Measurements from ENCODE around the gene HOXA3. TPM values are rescaled to one million over a fixed set of nuclear protein-coding genes. Genes with fewer than 3 reads are reported as not detected.
A peak's percentile ranks its signal among the peaks of the same experiment; 100 is the strongest.

The HOXA3 gene
- total RNA-seq, 1 donor from 2014 or later, result 12.1 TPM

DNA sequence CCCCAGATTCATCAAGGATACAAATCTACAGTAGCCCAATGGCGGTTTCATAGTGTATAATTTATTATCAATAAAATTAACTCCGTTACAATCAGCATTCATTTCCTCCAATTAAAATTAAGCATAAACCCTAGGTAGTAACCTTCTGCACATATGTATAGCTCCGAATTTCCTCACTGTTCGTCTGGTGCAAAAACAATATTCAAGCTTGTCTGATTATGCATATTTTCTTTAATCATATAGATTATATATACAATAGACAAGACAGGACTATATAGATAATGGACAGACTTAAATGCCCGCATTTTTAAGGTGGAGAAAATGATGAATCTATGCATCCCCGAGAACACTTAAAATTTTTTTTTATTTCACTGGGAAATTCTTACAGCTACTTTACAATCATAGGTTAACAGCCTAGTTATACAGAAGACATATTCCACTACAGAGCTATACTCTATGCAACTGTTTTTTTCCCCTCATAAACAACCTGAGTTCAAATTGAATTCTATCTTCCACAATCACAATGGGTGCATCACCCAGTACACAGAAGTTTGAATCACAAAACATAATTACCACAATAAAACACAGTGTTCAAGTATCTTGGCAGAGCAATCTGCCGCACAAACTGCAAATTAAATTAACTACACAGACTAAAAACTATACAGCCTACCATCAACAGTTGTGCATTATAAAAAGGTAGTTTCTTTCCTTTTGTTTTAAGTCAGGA, 10.3 kb upstream of the HOXA3 start:
- peaks cover 73% of the 10 kb centered on the region for H3K27me3 Mint-ChIP-seq (ENCODE audit: low read depth)
- peaks cover 4% of the 10 kb centered on the region for H3K36me3 Mint-ChIP-seq (ENCODE audit: low read depth)
- H3K4me3 Mint-ChIP-seq (ENCODE audit: unreplicated experiment), result no peak overlapping the region
- H3K9me3 Mint-ChIP-seq (ENCODE audit: low read depth), result peaks cover 4% of the 10 kb centered on the region
- H3K27ac Mint-ChIP-seq (ENCODE audit: unreplicated experiment), result no peak overlapping the region
- TF ChIP-seq, protein P1, sequence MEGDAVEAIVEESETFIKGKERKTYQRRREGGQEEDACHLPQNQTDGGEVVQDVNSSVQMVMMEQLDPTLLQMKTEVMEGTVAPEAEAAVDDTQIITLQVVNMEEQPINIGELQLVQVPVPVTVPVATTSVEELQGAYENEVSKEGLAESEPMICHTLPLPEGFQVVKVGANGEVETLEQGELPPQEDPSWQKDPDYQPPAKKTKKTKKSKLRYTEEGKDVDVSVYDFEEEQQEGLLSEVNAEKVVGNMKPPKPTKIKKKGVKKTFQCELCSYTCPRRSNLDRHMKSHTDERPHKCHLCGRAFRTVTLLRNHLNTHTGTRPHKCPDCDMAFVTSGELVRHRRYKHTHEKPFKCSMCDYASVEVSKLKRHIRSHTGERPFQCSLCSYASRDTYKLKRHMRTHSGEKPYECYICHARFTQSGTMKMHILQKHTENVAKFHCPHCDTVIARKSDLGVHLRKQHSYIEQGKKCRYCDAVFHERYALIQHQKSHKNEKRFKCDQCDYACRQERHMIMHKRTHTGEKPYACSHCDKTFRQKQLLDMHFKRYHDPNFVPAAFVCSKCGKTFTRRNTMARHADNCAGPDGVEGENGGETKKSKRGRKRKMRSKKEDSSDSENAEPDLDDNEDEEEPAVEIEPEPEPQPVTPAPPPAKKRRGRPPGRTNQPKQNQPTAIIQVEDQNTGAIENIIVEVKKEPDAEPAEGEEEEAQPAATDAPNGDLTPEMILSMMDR (IDR thresholded peaks at IDR 0.05), result no peak
- H3K4me1 Mint-ChIP-seq (ENCODE audit: low read depth), result peaks cover 6% of the 10 kb centered on the region
- DNase-seq (ENCODE audit: low spot score), result no peak

DNA sequence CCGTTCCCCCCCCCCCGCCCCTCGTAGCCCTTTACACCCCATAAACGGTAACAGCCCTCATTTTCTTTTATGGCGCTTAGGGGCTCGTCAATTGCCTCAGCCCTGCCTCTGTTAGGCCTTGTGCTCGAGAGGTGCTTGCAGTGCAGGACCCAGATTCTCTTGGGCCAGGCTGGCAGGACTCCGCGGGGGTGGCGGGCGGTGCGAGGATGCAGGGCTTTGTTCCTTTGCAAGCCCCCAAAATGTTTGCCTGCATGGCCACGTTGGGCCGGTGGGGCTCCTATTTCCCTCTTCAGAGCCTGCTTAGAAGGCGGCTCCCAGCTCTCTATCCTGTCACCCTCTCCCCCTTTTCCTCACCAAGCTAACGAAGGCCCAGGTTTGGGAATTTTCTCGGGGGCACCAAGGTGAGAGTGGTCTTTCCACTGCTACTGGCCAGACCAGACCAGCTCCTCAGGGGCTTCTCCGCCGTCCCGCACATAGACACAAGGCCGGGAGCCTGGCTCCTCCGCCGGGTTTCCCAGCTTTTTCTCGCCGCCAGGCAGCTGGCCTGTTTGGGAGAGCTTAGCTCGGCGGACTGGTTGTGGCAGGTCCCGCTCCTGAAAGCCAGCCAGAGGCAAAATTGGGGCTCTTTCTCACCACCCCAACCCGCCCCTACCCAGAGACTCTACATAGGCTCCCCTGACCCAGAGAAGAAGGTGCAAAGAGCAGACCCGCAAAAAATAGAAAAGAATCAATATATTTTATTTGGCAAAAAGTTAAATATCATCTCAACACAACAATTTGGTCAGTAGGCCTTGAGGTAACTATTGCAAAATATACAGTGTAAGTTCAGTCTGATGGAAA, 9.6 kb upstream of the HOXA3 start:
- peak; percentile 68 for DNase-seq (ENCODE audit: low spot score)
- no peak overlapping the region for H3K27ac Mint-ChIP-seq (ENCODE audit: unreplicated experiment)
- H3K36me3 Mint-ChIP-seq (ENCODE audit: low read depth), result peaks cover 4% of the 10 kb centered on the region
- TF ChIP-seq, protein P1 (IDR thresholded peaks at IDR 0.05), result no peak
- peaks cover 4% of the 10 kb centered on the region for H3K9me3 Mint-ChIP-seq (ENCODE audit: low read depth)
- no peak overlapping the region for H3K4me3 Mint-ChIP-seq (ENCODE audit: unreplicated experiment)
- H3K4me1 Mint-ChIP-seq (ENCODE audit: low read depth), result peaks cover 6% of the 10 kb centered on the region
- peaks cover 73% of the 10 kb centered on the region for H3K27me3 Mint-ChIP-seq (ENCODE audit: low read depth)

DNA sequence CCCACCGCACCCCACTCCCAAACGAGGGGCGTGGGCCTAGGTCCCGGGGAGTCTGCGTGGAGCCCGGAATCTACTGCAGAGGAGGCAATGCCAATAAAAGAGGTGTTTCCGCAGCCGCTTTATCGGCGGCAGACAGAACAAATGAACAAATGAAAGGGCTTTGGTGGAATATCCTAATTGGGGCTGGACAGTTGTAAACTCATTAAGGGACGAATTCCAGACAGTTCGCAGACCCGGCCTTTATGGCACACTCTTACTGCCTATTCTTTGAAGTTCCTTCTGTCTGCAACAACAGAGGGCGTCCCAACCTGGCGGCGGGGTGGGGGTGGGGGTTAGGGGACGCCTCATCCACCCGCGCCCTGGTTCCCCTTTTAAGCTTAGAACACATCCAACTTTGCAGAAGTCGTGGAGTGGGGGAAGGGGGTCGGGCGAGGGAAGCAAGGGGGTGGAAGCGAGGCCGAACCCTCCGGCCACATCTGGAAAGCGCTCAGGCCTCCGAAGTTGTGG, 8.9 kb upstream of the HOXA3 start:
- Mint-ChIP-seq H3K9me3 (ENCODE audit: low read depth) (peaks cover 4% of the 10 kb centered on the region), H3K4me1 (ENCODE audit: low read depth) (peaks cover 9% of the 10 kb centered on the region), H3K4me3 (ENCODE audit: unreplicated experiment) (peak overlapping the region; percentile 69), H3K36me3 (ENCODE audit: low read depth) (peaks cover 4% of the 10 kb centered on the region), H3K27ac (ENCODE audit: unreplicated experiment) (no peak overlapping the region), H3K27me3 (ENCODE audit: low read depth) (peaks cover 71% of the 10 kb centered on the region)
- TF ChIP-seq, protein P1 (IDR thresholded peaks at IDR 0.05), result no peak
- DNase-seq (ENCODE audit: low spot score), result peak; percentile 49

DNA sequence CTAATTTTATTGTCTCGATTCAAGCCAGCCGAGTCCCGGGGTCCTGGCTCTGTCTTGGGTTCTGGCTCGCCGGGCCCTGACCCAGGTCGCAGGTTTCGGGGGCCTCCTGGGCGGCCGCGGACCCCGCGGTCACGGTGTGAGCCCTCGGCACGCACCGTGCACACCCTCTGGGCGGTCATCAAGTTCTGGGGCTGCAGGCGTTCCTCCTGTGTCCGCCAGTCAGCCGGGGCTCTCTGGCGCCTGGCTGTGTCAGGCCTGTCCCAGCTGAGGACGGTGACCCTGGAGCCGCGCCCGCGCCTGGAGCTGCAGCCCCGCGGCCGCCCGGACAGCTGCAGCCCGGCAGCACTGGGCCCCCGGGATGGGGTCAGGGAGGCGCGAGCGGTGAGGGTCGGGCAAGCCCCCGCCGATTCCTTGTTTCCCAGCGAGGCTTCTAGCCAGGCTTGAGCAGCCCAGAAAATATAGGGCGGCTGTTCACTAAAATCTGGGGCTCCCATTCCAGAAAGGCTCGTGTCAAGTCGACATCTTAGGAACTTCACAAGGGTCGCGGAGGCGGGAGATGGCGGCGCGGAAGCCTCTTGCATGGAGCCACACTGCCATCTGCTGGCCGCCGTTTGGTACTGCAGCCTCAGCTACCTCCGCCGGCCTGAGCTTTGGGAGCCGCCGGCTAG, 8.3 kb upstream of the HOXA3 start:
- peaks cover 4% of the 10 kb centered on the region for H3K9me3 Mint-ChIP-seq (ENCODE audit: low read depth)
- peaks cover 8% of the 10 kb centered on the region for H3K4me1 Mint-ChIP-seq (ENCODE audit: low read depth)
- peaks cover 70% of the 10 kb centered on the region for H3K27me3 Mint-ChIP-seq (ENCODE audit: low read depth)
- peaks cover 4% of the 10 kb centered on the region for H3K36me3 Mint-ChIP-seq (ENCODE audit: low read depth)
- peak; percentile 94 for DNase-seq (ENCODE audit: low spot score)
- peak overlapping the region; percentile 69 for H3K4me3 Mint-ChIP-seq (ENCODE audit: unreplicated experiment)
- TF ChIP-seq, protein P1 (IDR thresholded peaks at IDR 0.05), result peak; percentile 100
- no peak overlapping the region for H3K27ac Mint-ChIP-seq (ENCODE audit: unreplicated experiment)

DNA sequence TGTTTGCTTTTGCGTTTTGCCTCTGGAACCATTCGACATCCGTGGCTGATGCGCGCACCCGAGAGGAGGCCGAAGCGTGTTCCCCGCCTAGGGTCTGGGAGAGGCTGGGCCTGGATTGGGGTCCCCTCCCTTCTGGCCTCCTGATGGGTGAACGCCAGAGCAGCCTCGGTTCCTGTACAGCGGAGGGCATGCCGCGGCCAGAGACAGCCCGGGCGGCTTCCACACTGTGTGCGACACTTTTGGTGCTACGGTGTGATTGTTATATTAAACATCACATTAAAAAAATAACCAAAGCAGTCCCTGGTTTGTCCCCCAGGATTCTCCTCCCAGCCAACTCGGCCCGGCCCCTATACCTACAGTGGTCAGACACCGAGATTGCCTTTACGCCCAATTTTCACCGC, 7.8 kb upstream of the HOXA3 start:
- H3K36me3 Mint-ChIP-seq (ENCODE audit: low read depth), result peaks cover 4% of the 10 kb centered on the region
- H3K9me3 Mint-ChIP-seq (ENCODE audit: low read depth), result peaks cover 4% of the 10 kb centered on the region
- no peak overlapping the region for H3K4me3 Mint-ChIP-seq (ENCODE audit: unreplicated experiment)
- no peak overlapping the region for H3K27ac Mint-ChIP-seq (ENCODE audit: unreplicated experiment)
- peaks cover 10% of the 10 kb centered on the region for H3K4me1 Mint-ChIP-seq (ENCODE audit: low read depth)
- peaks cover 73% of the 10 kb centered on the region for H3K27me3 Mint-ChIP-seq (ENCODE audit: low read depth)
- peak; percentile 78 for DNase-seq (ENCODE audit: low spot score)
- TF ChIP-seq, protein P1 (IDR thresholded peaks at IDR 0.05), result no peak
